NCI-H82 (cell line): Measurements from ENCODE around the gene ANKS1A.

ENCODE experiments used
- DNase-seq: peaks from one replicate; lab custom pipeline; 2025; lab: John Stamatoyannopoulos, UW

The ANKS1A gene

DNA sequence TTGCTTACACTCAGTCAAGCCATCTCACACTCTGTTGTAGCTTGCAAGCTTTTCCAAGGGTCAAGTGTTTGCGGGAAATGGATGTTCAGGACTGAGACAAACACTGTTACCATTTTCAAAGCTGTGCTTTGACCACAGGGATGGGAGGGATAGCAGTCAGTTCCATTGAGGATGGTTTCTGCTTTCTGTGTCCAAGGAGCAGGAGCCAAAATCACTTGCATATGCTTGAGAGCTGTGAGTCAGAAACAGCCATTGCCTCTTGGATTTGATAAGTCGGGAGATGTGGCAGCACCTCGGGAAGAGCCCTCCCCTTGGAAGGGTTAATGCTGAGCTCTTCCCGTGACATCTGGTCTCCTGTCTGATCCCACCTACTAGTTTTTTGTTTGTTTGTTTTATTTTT, 166.8 kb downstream of the ANKS1A start:
- DNase-seq, result peak; percentile 33

DNA sequence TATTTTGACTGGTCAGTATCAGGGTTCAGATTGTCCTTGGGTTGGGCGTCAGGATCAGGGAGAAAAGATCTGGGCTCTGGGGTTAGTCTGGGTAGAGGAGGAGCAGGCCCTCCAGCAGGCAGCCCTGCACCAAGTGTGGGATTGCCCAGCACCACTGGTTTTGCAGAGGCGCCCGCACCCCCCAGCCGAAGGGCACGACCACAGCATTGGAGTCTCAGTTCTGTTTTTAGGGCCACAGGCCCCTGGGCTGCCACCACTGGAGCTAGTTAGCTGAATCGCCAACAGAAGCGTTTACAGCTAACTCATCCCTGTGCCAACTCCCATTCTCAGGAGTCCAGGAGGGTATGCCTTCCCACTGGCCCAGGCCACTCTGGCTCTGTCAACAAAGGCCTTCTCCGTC, 167.9 kb downstream of the ANKS1A start:
- no peak for DNase-seq

DNA sequence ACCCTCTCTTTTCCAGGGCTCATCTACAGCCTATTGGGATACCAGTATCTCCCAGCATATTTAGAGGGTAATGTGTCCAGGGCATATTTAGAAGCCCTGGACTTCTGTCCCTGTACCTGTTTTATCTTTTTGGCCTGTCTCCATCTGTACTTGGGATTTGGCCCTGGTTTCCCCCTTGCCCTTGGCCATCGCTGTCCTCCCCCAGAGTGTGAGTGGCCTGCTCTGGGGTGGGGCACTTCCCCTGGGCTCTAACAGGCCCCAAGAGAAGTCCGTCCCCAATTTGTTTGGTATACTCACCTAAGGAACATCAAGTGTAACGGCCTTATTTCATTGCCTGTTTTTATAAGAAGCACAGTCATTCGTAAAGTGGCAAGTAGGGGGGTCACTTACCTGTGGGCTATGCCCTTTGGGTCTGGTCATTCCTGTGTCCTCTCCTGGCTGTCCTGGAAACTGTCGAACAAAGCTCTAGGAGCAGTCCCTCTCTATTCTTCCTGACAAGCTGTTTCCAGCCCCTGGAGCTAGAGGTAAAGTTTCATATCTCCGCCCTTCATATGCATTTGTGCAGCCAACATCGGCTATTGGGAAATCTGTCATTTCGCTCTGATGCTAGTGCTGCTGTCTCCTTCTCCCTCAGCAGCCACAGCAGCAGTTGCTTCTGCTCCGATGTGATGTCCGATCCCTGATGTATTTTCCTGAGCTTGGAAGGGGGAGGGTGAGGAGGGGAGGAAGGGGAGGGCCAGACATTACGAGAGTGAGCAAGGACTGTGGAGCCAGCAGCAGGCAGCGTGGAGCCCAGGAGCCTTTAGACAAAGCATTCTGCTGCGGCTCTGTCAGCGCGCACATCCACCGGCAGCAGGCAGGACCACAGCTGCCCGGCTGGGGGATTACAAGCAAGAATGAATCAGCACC, 168.6 kb downstream of the ANKS1A start:
- DNase-seq, result peak; percentile 75

DNA sequence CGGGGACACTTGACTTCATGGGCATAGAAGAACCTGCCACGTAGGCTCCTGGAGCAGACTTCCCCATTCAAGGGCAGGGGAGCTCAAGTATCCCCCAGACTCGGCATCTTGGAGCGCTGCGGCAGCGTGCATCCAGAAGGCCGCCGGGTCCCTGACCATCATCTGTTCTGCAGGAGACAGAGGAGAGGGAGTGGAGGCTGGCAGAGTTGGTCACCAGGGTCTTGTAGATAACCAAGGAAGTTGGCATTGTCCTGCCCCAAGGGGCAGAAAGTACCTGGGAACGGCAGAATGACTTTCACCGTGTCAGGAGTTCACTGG, 169.3 kb downstream of the ANKS1A start:
- DNase-seq, result no peak

DNA sequence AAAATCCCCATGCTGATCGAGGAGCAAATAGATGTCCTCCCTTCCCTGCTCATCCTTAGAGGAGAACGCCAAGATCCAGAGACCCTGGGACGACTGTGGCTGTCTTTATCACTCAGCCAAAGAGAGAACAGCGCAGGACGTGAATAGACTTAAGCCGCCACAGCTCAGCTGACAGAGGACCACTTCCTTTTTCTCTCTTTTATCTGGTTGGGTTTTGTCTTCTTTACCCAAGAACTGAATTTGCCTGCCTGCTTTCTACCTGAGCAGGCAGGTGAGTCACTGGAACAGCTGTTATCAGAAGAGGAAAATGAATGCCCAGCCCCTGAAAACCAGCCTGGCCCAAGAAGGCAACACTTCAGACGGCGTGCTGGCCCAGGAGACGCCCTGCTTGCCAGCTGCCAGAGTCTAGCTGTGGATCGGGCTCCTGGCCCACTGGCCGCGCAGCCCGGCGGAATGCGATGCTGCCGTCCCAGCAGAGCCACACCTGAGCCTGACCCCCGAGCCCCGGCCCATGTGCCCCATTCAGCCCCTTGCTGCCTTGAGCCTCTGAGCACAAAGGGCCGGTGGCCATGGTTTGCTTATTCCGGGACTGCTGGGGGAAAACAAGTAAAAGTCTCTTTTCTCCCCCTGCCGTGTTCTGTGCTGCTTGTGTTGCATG, 169.9 kb downstream of the ANKS1A start:
- no peak for DNase-seq

DNA sequence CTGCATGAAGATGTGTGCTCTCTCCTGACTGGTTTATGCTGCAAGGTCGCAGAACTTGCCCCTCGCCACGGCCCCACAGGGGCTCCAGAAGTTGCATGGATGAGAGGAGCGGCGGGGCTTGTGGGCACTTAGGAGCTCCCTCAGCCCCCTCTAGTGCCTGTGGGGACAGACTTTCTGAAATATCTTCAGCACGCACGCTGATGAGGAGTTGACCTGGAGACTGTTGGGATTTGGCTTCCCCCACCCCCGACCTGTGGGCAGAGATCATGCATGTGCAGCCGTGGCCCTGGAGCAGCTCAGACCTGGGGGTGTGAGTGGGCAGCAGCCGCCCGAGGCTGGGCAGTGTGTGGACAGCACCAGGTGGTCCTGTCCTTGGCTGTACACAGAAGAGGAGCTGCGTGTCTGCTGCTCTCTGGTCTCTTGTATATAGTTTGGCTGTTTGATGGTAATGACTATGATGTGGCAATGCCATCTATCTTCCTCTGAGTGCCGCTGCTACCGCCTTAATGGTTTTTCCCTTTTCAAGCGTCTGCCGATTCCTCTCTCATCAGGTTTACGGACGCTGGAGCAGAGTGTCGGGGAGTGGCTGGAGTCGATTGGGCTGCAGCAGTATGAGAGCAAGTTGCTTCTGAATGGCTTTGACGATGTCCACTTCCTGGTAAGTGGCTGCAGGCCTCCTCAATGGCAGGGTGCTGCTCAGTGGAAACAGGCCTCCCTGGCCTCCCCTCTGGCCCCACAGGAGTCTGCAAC, 170.7 kb downstream of the ANKS1A start:
- no peak for DNase-seq

DNA sequence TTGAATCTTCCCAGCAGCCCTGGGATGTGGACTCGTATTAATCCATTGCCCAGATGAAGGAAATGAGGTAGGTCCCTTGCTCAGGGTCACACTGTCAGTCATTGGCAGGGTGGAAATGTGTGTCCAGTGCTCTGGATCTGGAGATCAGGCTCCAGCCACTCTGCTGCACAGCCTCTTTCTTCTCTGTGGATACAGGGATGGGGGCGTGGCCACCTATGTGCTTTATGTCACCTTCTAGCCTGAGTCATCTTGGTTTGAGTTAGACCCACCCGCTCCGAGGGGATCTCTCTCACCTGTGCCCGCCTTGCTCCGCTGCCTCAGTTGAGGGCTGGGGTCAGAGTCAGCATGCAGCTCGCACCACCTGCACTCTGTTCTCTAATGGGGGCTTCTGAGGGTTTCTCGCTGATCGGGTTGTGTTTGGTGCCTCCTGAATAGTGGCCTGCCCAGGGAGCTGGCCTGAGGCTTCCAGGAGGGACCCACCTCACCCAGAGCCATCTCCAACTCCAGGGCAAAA, 172.1 kb downstream of the ANKS1A start:
- no peak for DNase-seq

DNA sequence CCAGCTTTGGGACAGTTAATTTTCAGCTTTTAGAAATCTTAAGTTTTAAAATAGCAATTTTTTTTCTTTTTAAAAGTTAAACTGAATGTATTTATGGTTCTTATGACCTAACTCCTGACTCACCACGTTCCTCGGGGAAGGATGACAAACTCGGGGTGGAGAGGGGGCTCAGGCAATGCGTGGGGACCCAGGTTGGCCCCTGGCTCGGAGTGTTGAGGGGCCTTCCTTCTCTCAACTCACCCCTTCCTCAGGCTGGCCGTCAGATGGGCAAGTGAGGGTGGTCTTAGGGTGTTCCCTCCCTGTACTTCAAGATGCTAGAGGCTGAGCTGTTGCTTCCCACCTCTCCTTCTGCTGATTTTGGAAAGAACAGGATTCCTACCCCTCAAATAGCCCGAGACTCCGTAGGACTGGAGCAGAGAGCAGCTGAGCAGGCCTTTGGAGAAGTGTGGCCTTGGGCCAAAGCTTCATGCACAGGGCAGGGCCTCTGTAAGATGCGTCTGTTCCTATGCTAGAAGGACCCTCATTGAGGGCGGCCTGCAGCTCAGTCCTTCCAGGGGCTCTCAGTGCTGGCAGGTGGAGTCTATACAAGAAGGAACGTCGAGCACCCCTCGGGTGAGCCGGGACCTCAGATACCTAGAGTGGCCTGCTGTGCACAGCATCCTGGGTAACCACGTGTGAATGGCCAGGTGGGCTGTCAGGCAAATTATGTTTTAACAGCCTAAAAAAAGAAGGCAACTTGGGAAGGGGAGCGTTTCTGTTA, 172.8 kb downstream of the ANKS1A start:
- DNase-seq, result no peak

DNA sequence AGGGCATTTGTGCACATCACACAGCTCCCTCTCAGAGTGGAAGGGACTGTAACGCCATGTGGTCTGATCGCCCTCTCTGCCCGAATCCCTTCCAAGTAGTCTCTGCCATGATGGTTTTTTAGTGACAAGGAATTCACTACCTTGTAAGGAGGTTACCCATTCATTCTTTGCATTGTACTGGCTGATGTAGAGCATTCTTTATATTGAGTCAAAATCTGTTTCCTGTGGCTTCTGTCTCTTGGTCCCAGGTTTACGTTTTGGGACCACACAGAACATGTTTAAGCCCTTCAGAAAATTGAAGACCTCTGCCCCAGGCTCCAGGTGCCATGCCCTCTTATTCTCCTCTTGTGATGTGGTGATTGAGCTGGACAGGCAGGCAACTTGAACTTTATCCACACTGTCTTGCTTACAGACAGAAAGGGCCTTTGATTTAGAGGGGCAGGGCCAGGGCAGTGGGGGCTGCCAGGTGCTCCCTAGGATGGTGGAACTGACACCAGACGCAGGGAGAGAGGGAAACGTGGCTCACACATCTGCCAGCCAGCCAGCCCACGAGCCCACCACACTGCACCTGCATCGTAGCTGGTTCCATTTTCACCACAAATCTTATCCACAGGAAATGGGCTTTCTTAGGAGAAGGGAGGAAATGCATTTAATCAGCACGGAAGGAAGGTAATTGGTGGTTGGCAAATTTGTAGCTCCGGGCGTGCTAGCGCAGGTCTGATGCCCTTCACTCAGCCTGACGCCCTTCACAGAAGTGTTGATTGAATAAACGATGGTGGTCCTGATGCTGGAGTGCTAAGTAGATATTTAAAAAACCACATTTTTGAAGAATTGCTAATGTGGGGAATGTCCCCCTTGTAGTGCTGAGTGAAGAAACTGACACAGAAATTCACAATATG, 173.9 kb downstream of the ANKS1A start:
- no peak for DNase-seq

DNA sequence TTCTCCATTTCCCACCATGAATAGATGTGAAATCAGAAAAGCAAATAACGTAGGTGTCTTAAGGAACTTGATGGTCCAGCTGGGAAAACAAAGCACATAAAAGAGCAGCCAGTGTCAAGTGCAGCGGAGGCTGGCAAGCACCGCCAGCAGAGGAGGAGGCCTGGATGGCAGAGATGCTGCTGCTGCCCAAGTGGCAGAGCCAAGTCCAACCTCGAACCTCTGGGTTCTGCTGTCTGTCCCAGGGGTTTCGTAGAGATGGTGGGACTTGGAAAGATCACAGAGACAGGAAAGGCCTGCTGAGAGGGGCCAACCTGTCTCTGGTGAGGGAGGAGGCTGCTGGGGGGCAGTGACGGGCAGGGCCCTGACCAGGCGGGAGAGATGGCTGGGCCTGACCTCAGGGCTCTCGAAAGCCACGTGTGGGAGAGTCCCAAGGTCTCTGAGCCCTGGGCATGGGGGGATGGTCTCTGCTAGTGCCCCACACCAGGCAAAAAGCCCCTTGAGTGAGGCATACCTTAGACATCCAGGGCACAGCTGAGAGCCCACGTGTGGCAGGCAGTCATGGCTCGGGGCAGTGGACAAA, 174.7 kb downstream of the ANKS1A start:
- no peak for DNase-seq

DNA sequence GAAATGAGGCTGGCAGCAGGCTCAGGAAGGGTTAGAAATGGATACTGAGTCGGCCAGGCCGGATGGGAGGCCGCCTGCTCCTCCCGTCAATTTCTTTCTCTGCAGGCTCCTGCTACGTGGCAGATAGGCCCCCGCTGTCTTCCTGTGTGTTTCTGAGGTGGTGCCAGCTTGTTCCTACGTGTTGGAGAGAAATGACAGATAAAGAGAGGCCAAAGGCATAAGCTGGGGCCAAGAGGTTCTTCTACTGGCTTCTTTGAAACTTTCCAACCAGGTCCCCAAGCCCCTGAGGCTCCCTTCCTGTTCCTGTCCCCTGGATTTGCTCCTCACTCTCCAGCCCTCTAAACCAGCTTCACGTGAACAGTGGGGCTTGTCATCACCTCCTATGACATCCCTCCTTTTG, 175.2 kb downstream of the ANKS1A start:
- no peak for DNase-seq

DNA sequence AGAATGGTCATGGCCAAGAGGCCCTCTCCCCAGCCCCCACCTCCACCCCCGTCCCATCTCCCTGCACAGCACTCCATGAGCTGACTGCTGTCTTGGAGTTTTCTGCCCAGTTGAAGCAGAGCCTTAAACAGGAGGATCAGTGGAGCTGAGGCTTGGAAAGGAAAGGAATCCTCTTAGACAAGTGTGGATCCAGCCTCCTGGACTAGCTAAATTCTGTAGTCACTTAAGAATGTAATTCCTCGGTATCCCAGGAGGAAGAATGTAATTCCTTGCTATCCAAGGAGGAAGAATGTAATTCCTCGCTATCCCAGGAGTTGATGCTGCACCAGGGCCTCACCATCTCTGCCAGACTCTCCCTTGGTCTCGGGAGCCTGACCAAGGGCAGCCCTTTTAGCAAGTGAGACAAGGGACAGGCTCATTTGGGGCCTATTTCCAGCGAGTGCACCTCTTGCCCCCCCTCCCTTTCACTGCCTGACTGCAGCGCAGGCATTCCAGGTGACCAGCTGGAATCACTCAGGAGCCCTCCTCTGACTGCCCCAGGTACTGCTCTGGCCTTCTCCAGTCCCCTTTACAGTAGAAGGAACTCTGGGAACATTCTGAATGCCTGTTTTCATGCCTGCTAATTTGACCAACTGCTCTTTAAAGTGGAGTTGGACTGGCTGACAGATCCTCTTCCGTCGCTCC, 175.8 kb downstream of the ANKS1A start:
- DNase-seq, result peak; percentile 15

DNA sequence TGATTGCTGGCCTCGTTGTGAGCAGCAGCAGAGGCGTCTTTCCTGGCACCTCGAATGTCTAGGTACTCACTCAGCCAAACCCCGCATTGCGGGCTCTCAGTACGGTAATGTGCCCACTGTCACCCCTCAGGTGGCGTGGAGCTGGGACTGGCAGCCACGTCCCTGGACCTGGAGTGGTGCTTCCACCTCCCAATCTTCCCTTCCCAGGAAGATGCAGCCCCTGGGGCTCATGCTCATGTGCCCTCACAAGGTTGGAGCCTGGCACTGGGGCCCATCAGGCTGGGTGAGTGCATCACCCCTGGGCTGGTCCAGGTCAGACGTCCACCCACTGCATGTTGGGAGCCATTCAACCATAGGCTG, 176.4 kb downstream of the ANKS1A start:
- no peak for DNase-seq

DNA sequence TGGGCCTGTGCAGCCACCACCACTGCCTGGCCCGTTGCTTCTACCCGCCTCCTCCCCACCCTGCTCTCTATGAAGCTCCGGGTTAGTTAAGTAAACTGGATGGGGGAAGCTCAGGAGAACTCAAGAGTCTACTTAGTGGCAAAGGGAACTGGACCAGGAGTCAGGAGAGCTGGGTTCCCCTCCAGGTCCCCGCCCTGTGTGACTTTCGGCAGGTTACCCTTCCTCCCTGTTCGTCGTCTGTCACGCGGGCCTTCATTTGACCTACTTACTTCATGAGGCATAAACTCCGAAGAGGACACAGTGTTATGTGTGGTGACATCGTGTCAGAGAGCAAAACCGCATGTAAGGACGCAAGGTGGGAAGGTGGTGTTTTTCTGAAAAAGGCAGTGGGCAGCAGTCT, 176.8 kb downstream of the ANKS1A start:
- DNase-seq, result no peak

DNA sequence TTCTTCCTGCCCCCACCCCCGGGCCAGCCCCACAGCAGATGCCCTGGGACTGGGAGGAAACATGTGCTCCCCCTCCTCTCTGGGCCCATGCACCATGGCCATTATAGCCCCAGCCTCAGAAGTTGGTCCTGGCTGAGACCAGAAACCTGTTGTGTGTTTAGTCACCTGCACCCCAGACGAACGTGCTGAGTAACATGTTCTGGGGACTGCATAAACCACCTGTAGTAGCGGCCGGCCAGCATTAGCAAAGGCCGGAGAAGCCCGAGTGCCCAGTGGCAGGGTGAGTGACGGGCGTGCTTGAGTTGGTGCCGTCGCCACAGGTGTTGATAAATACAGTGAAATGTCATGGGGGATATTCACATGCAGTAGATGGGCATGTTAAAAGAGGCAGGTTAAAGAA, 178.2 kb downstream of the ANKS1A start:
- no peak for DNase-seq

DNA sequence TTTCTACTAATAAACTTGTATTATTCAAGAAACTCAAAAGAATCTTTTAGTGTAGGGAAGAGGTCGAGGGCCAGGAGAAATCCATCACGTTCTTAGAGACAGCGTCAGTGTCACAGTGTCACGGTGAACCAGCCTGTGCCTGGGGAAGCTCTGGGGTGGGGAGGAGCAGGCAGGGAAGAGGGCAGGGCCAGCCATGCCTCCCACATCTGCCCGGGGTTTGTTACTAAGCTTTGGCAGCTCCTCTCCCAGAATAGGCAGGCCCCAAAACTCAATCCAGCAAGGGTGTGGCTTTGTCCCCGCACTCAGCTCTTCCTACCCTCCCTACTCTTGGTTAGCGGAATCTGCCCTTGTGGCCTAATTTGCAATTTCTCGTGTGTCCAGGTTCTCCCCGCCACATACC, 179.2 kb downstream of the ANKS1A start:
- DNase-seq, result peak; percentile 40

DNA sequence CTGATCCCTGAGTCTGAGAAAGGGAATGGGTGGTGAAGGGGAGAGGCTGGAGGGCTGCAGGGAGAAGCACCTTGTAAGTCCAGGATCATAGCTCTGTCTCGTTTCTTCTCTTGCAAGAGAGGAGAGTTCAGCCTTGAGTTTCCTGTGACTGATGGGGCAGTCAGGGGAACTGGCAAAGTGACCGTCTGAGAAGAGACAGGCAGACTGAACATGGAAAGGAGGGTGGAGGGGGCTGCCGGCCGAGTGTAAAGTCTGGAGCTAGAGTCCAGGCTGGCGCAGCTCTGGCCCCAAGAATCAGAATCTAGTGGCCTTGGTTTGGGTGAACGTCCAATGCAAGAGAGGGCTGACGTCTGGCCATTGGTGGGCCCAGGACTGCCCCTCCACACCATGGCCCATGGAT, 179.6 kb downstream of the ANKS1A start:
- peak; percentile 32 for DNase-seq

DNA sequence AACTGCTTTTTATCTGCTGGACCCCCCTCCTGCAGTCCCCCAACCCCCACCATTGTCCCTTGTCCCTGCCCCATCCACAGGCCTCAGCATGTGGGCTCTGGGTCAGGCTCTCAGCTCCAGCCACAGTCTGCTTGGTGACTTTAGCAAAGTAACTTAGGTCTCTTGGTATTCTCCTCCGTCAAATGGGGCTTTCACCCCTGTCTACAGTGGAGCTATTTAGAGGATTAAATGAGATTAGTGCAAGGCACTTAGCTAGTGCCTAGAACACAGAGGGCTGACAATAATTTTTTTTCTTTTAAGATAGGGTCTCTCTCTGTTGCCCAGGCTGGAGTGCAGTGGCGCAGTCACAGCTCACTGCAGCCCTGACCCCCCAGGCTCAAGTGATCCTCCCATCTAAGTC, 180.2 kb downstream of the ANKS1A start:
- DNase-seq, result peak; percentile 79

DNA sequence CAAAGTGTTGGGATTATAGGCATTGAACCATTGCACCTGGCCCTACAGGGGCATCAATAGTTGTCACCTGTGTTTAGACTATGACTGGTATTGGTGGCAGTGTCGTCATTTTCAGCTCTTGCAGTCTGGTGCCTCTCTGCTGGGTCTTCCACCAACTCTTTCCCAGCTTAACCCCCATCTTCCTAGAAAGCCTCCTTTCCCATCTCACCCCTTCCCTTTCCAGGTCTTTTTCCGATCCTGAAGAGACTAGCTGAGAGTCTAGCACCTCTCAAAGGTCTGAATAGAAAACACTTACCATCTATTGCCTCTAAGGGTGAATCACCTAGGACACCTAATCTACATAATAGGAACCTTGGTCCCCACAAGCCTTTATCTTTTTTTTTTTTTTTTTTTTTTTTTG, 181.1 kb downstream of the ANKS1A start:
- DNase-seq, result no peak

DNA sequence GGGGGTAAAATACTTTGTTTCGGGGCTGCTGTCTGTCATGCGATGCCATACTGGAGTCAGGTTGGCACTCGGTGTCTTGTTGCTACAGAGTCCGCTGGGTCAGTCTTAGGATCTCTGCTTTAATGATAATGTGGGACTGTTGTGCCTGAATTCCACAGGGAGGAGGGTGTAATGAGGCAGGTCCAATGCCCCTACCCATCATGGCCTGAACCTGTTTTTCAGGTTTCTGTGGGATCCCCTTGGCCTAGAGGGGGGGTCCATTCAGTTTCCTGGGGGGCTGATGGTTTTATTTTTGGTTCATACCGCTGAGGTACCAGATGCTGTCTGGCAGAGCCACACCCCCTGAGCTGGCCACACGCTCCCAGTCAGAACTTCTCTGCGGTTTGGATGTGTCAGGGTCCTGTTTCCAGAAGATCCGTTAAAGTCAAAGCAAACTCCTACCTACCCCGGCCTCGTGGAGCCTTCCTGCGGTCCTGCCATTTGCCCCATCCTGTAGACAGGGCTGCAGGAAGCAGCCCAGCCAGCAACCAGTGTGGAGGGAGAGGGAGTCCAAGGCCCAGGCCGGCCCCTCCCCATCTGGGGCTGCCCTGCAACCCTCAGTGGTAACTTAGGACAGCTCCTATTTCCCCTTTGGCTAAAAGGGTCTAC, 182.4 kb downstream of the ANKS1A start:
- DNase-seq, result no peak
